Hepatocyte (in vitro differentiated cells): ENCODE results near the gene MACROD2. TPM values are rescaled to one million over a fixed set of nuclear protein-coding genes. Genes with fewer than 3 reads are reported as not detected.

Experiments used
- DNase-seq: peaks from one replicate; pipeline ENCODE4 v3.0.0-alpha.2; 2016; ENCODE audit warnings: low spot score
- H2AFZ ChIP-seq: fragments of 200-600 bp; sonication (generic); 2 replicates; pipeline ENCODE4 v1.6.0; 2016; ENCODE audit warnings: antibody characterized with exemption, mild to moderate bottlenecking
- H3K27ac ChIP-seq: fragments of 200-600 bp; sonication (generic); 2 replicates; pipeline ENCODE4 v1.5.1; 2016; ENCODE audit warnings: mild to moderate bottlenecking
- H3K27me3 ChIP-seq: fragments of 200-600 bp; sonication (generic); 2 replicates; pipeline ENCODE4 v1.6.1; 2016
- H3K36me3 ChIP-seq: fragments of 200-600 bp; sonication (generic); replicated peaks from 2 replicates; pipeline ENCODE4 v1.5.1; 2016; ENCODE audit warnings: low read depth; ENCODE audit not compliant: insufficient read depth
- H3K4me1 ChIP-seq: fragments of 200-600 bp; sonication (generic); 2 replicates; pipeline ENCODE4 v1.5.1; 2016; ENCODE audit warnings: mild to moderate bottlenecking, moderate library complexity; ENCODE audit not compliant: insufficient read depth
- H3K4me2 ChIP-seq: fragments of 200-600 bp; sonication (generic); 2 replicates; pipeline ENCODE4 v1.6.0; 2016
- H3K4me3 ChIP-seq: fragments of 200-600 bp; sonication (generic); 2 replicates; pipeline ENCODE4 v1.5.1; 2016; ENCODE audit warnings: mild to moderate bottlenecking
- H3K79me2 ChIP-seq: fragments of 200-600 bp; sonication (generic); 2 replicates; pipeline ENCODE4 v1.6.0; 2017; ENCODE audit warnings: mild to moderate bottlenecking
- H3K9me2 ChIP-seq: fragments of 200-600 bp; sonication (generic); replicated peaks from 2 replicates; pipeline ENCODE4 v1.6.0; 2017; ENCODE audit warnings: mild to moderate bottlenecking; ENCODE audit not compliant: insufficient read depth
- H3K9me3 ChIP-seq: fragments of 200-600 bp; sonication (generic); 2 replicates; pipeline ENCODE4 v1.5.1; 2016; ENCODE audit warnings: low read depth, mild to moderate bottlenecking
- H4K20me1 ChIP-seq: fragments of 200-600 bp; sonication (generic); 2 replicates; pipeline ENCODE4 v1.6.0; 2016; ENCODE audit warnings: mild to moderate bottlenecking; ENCODE audit not compliant: insufficient read depth, poor library complexity, severe bottlenecking
- CTCF ChIP-seq: fragments of 200-600 bp; sonication (generic); IDR thresholded peaks from 2 replicates; pipeline ENCODE4 v1.5.1; 2016; ENCODE audit warnings: antibody characterized with exemption, mild to moderate bottlenecking; ENCODE audit not compliant: poor library complexity
- EZH2 ChIP-seq: fragments of 200-600 bp; sonication (generic); IDR thresholded peaks from 2 replicates; pipeline ENCODE4 v1.6.1; 2016; ENCODE audit warnings: antibody characterized with exemption, mild to moderate bottlenecking, borderline replicate concordance
- EZH2phosphoT487 ChIP-seq: fragments of 200-600 bp; sonication (generic); IDR thresholded peaks from one replicate; pipeline ENCODE4 v1.6.1; 2018; ENCODE audit warnings: antibody characterized with exemption, mild to moderate bottlenecking, low read depth, moderate library complexity; ENCODE audit not compliant: unreplicated experiment, severe bottlenecking
- WGBS: methylation state at CpG from one replicate; pipeline ENCODE4 v1.1.6; 2016; ENCODE audit warnings: low lambda C conversion rate; ENCODE audit errors: missing lambda C conversion rate; 5-methylcytosine and 5-hydroxymethylcytosine counted together
- polyA plus RNA-seq: library from polyadenylated mRNA; unstranded; fragments of >200 nt; fragmentation: Nextera tagmentation; extraction: Ambion mirVana; gene quantifications from 2 replicates; pipeline ENCODE4 v1.2.1, GENCODE V29; 2016
- total RNA-seq: library from RNA; depleted of rRNA; stranded (reverse); fragments of >200 nt; gene quantifications from 2 replicates; pipeline ENCODE4 v1.2.3, GENCODE V29; 2014

MACROD2 gene
- total and polyA plus RNA-seq, 2 experiments from 2014 or later: 2.4 to 3.1 TPM

- H3K4me1 ChIP-seq: no peaks in the 10 kb centered on the region
- H4K20me1 ChIP-seq: no peaks in the 10 kb centered on the region
- H3K4me3 ChIP-seq: no peak overlapping the region
- no peaks in the 10 kb centered on the region for H3K36me3 ChIP-seq
- no peak for DNase-seq
- WGBS: 89% methylated on average over 3 of the region's 3 CpGs
- H3K27me3 ChIP-seq: no peaks in the 10 kb centered on the region
- no peaks in the 10 kb centered on the region for H3K9me3 ChIP-seq
- H2AFZ ChIP-seq: no peak overlapping the region
- H3K4me2 ChIP-seq: no peak overlapping the region
- H3K79me2 ChIP-seq: no peaks in the 10 kb centered on the region
- no peak overlapping the region for H3K27ac ChIP-seq
- TF ChIP-seq CTCF: no peak
- TF ChIP-seq EZH2phosphoT487: no peak
- no peak for TF ChIP-seq EZH2
- no peaks in the 10 kb centered on the region for H3K9me2 ChIP-seq
Observed at GRCh38 chr20:15776770-15777466, 1781.6 kb downstream of the MACROD2 start.

- no peaks in the 10 kb centered on the region for H3K9me3 ChIP-seq
- DNase-seq: no peak
- no peak overlapping the region for H3K4me3 ChIP-seq
- no peaks in the 10 kb centered on the region for H3K79me2 ChIP-seq
- no peak overlapping the region for H3K4me2 ChIP-seq
- H3K36me3 ChIP-seq: no peaks in the 10 kb centered on the region
- H4K20me1 ChIP-seq: no peaks in the 10 kb centered on the region
- no peaks in the 10 kb centered on the region for H3K4me1 ChIP-seq
- 73% methylated on average over 3 of the region's 3 CpGs for WGBS
- H3K9me2 ChIP-seq: no peaks in the 10 kb centered on the region
- no peak overlapping the region for H2AFZ ChIP-seq
- TF ChIP-seq EZH2 (no peak), EZH2phosphoT487 (no peak), CTCF (no peak)
- H3K27ac ChIP-seq: no peak overlapping the region
- no peaks in the 10 kb centered on the region for H3K27me3 ChIP-seq
Observed at GRCh38 chr20:15784020-15784419, 1788.7 kb downstream of the MACROD2 start.

- Histone ChIP-seq H3K4me1 (no peaks in the 10 kb centered on the region), H3K9me2 (no peaks in the 10 kb centered on the region), H3K27me3 (no peaks in the 10 kb centered on the region), H3K4me2 (no peak overlapping the region), H3K27ac (no peak overlapping the region), H3K36me3 (no peaks in the 10 kb centered on the region), H3K79me2 (no peaks in the 10 kb centered on the region), H4K20me1 (no peaks in the 10 kb centered on the region), H3K4me3 (no peak overlapping the region), H2AFZ (no peak overlapping the region), H3K9me3 (no peaks in the 10 kb centered on the region)
- 70% methylated on average over 4 of the region's 4 CpGs for WGBS
- TF ChIP-seq CTCF: no peak
- no peak for TF ChIP-seq EZH2phosphoT487
- no peak for TF ChIP-seq EZH2
- no peak for DNase-seq
Observed at GRCh38 chr20:15789079-15789478, 1793.8 kb downstream of the MACROD2 start.

- WGBS: 93% methylated on average over 7 of the region's 7 CpGs
- TF ChIP-seq CTCF (no peak), EZH2phosphoT487 (no peak), EZH2 (no peak)
- Histone ChIP-seq H3K4me3 (no peak overlapping the region), H3K79me2 (no peaks in the 10 kb centered on the region), H3K9me2 (no peaks in the 10 kb centered on the region), H3K9me3 (no peaks in the 10 kb centered on the region), H3K27me3 (no peaks in the 10 kb centered on the region), H4K20me1 (no peaks in the 10 kb centered on the region), H3K27ac (no peak overlapping the region), H2AFZ (no peak overlapping the region), H3K4me1 (no peaks in the 10 kb centered on the region), H3K4me2 (no peak overlapping the region), H3K36me3 (no peaks in the 10 kb centered on the region)
- DNase-seq: no peak
Observed at GRCh38 chr20:15792855-15793254, 1797.5 kb downstream of the MACROD2 start.
